Measurements from ENCODE around the gene STK32B.

GRCh38 chr4:5478697-5479096 is 427.4 kb downstream of the STK32B start:
- TF ChIP-seq CTCF (conservative IDR thresholded peaks at IDR 0.05; ENCODE audit: low read length) (no peak), EZH2phosphoT487 (IDR thresholded peaks at IDR 0.05; ENCODE audit: borderline replicate concordance, low read depth, low read length) (no peak)
